Activated CD4-positive, alpha-beta T cell treated with anti-CD3 and anti-CD28 coated beads, Interleukin-2, amount 50 U/mL, for 24 hours (primary cell): ENCODE results near the gene SMTN.
"Not testable (repeated sequence)": the region's sequence is repeated elsewhere in the genome, so short reads cannot be mapped to it uniquely, and the experiment has no call there.

ENCODE experiments used
- DNase-seq, 2 donors: peaks; one replicate each; pipeline ENCODE4 v3.0.0-alpha.2; 2020; ENCODE audit warnings: low read depth in 1 of 2, low spot score in 1 of 2

SMTN gene

GRCh38 chr22:31103111-31103510 lies 22.0 kb downstream of the SMTN start:
- DNase-seq, result no peak

- DNase-seq, result no peak
Measured at GRCh38 chr22:31103899-31104694, 23.0 kb downstream of the SMTN start.

- no peak for DNase-seq
Measured at GRCh38 chr22:31104869-31105268, 23.8 kb downstream of the SMTN start.

DNA sequence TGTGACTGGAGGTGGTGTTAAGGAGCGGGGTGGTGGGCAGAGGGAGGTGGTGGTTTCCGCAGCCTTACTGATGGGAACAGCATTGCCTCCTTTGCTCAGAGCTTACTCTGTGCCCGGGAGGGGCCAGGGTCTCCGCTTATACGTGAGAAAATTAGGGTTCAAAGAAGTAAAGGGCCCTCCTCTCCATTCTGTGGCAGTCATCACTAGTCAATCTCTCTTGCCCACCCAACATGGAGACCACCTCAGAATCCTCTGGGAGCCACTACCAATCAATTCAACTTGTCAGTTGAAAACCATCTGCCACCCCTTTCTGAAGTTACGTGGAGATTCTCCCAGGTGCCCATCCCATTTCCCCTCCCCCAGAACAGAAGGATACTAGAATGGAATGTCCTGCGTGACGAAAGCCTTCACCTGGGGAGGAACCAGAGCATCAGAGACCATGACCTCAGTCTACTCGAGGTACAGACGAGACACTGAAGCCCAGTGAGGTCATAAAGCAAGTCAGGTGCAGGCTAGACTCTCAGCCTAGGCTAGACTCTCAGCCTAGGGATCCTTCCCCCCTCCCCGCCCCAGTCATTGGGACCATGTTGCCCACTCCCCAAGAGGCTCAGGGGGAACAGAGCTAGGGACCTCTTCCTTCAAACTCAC lies 24.3 kb downstream of the SMTN start:
- DNase-seq, result no peak

- DNase-seq, result no peak
Measured at GRCh38 chr22:31106001-31106571, 25.0 kb downstream of the SMTN start.

DNA sequence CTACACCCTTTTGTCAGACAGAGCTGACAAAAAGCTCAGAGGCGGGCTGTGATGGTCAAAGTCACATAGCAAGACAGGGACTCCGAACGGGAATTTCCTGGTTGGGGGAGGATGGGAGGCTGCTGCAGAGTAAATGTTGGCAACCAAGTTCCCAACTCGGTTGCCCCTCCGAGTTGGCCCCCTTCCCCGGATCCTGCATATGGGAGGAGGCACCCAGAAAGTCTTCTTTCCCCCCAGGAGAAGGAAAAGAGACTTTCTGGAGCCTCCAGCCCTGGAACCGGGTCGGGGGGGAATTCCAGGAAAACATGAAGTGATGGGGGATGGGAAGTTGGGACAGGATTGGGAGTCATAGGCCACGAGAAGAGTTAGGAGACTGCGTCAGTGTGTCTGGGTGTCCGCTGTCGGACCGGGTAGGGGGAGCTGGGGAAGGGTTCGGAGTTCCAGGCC lies 25.6 kb downstream of the SMTN start:
- DNase-seq, result no peak

- DNase-seq, result peak; percentile 70 to 74
Measured at GRCh38 chr22:31107178-31107893, 26.2 kb downstream of the SMTN start, which contains the start of gene SELENOM. SELENOM (minus strand) TSS chr22:31107568; CDS start chr22:31107505, 63 bp downstream.

DNA sequence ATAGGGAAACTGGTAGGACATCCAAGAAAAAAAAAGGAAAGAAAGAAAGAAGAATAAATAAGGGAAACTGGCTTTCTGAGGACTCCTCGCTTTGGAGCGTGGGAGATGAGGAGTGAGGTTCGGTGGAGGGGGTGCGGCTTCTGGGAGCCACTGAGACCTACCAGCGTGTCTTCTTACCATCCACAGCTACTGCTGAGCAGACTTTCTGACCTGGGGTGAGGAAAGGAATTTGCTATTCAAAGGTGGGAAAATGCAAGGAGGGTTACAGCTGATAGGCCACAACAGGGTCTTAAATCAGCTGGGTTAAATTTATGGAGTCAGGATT lies 26.7 kb downstream of the SMTN start:
- no peak for DNase-seq

DNA sequence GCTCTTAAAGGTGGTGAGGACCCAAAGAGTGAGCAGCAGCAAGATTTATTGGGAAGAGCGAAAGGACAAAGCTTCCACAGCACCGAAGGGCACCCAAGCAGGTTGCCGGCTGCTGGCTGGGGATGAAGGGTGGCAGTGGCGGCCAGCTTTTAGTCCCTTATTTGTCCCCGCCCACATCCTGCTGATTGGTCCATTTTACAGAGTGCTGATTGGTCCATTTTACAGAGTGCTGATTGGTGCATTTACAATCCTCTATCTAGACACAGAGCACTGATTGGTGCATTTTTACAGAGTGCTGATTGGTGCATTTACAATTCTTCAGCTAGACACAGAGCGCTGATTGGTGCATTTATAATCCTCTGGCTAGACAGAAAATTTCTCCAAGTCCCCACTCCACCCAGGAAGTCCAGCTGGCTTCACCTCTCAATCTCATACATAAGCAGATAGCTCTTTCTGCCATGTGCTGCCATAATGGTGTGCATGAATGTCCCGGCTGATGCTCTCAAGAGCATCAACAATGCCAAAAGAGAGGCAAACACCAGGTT lies 31.5 kb downstream of the SMTN start:
- not testable (repeated sequence) for DNase-seq

DNA sequence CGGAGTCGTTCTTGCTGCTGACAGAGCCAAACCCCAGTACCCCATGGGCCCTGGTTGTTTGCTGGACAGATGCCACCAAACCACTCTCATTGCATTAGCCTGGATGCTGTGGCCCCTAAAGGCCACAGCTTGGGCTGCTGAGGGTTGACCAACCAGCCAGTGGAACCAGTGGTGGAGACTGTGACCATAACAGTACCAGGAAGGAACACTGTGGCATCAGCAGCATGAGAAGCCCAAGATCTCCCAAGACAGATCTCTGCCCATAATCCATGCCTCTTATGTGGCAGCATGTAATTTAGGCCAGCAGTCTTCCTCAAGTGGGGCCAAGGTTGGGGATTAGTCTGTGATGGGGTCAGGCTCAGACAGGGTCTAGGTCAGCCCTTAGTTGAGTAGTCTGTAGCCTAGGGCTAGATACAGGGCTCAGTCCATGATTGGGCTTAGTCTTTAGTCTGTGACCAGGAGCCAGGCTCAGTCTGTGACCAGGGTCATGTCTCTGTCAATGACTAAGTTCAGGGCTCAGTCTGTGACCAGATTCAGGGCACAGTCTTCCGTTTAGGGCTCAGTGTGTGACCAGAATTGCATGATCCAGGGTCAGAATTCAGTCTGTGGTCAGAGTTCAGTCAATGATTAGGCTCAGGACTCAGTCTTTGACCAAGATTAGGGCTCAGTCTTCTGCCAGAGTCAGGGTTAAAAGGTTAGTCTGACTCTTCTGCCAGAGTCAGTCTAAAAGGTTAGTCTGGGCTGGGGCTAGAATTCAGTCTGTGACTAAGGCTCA lies 37.1 kb downstream of the SMTN start:
- DNase-seq, result no peak

GRCh38 chr22:31119026-31119717 lies 38.1 kb downstream of the SMTN start:
- DNase-seq, result no peak

DNA sequence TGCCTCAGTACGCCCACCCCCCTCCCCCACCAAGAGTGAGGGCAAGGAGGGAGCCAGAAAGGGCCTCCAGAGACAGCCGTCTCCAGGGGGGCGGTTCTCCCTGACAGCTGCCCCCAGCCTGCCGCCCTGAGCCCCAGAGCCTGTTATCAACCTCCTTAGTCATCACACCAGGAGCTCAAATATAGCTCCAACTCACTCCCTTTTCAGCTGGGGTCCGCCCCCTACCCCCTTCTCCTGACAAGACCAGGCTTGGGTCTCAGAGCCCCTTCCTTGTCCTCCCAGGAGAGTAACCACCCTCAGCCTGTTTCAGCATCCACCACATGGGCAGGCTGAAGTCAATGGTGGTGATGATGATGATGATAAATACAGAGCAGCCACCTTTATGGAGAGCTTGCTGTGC lies 39.1 kb downstream of the SMTN start:
- no peak for DNase-seq

DNA sequence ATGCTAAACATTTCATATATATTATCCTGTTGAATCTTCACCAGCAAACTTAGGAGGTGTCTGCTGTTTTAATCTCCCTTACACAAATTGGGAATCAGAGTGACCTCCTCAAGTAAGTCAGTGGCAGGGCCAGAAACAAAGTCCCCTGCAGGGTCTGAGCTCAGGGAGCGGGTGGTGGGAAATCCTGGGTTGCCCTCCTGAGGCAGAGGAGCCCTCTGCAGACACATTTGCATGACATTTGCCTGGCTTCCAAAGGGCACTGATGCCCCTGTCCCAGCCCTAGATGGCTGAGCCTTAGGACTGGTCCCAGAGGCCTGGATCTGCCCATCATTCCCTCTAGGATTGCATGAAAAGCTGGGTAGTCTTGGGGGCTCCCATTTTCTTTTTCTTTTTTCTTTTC lies 39.5 kb downstream of the SMTN start:
- DNase-seq, result no peak

DNA sequence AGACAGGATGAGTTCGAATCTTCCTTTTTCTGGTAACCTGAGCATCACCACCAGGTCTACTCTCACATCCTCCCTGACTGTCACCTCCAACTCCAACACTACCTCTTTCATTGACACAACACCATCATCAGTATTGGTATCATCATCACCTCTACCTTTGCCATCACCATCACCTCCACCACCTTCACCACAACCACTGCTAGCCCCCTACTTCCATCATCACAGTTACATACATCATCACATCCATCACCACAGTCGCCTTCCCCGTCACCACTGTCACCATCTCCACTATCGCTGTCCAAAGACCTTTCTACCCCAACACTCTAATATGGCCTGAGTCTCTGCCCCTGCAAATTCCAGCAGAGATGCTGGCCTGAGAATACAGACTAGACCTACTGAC lies 40.3 kb downstream of the SMTN start:
- DNase-seq, result no peak

DNA sequence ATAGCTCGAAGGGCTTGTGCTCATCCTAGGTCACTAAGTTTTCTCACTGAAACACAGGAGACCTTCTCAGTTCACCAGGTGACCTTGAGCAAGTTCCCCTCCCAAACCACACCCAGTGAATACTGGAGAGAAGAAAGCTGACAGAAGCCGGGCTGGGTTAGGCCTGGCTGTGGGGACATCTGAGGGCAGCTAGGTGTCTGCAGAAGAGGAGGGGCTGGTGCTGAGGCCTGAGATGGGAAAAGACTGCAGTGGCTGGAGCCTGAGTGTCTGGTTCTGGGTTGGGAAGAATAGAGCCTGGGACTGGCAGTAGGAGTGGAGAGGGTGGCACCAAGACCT lies 41.0 kb downstream of the SMTN start:
- DNase-seq, result no peak

DNA sequence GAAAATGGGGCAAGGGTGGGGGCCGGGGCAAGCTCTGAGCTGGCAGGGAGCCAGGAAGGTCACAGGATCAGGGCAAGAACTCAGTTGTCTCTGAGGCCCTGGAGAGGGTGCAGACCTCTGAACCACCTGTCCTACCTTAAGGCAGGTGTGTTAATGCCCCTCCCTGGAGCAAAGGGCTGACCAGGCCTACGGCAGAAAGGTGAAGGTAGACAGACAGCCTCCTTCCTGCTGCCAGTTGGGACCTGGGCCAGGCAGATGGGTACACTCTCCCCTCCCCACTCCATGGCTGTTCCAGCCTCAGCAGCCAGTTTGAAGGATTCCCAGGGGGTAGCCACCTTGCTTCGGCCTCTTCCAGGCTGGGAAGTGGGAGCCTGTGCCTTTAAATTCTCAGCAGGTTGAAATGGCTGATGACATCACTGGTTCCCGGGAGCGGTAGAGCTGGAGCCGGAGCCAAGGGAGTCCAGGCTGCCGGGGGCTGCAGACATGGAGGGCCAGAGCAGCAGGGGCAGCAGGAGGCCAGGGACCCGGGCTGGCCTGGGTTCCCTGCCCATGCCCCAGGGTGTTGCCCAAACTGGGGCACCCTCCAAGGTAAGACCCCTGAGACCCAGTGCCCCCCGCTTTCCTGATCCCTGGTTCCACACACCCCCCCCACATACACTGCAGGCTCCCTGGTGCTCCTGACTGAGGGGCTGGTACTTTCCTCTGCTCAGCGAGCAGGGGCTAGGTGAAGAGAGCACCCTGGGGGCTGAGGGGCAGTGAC lies 41.6 kb downstream of the SMTN start, which contains the start of gene INPP5J:
Gene INPP5J (plus strand): TSS at position 435 of the 760 bp plus-strand sequence. CDS start 49 bp downstream, at position 484.
- no peak for DNase-seq

- no peak for DNase-seq
Measured at GRCh38 chr22:31123292-31123602, 42.1 kb downstream of the SMTN start.

DNA sequence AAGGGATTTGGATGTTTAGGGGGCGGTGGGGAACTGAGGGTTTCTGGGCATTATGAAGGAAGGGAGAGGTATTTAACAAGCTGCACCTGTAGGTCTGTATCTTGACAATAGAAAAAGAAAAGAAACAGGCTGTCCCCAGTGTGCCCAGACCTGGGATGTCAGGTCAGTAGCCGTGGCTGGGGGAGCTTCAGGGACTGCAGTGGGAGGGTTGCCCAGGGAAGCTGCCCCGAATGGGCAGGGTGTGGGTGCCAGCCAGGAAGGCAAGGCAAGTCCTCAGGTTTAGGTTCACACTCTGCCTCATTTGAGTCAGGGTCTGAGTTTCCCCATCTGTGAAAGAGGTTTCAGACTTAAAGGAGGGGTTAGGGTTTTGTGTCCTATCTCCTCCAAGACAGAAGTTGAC lies 43.2 kb downstream of the SMTN start:
- no peak for DNase-seq

DNA sequence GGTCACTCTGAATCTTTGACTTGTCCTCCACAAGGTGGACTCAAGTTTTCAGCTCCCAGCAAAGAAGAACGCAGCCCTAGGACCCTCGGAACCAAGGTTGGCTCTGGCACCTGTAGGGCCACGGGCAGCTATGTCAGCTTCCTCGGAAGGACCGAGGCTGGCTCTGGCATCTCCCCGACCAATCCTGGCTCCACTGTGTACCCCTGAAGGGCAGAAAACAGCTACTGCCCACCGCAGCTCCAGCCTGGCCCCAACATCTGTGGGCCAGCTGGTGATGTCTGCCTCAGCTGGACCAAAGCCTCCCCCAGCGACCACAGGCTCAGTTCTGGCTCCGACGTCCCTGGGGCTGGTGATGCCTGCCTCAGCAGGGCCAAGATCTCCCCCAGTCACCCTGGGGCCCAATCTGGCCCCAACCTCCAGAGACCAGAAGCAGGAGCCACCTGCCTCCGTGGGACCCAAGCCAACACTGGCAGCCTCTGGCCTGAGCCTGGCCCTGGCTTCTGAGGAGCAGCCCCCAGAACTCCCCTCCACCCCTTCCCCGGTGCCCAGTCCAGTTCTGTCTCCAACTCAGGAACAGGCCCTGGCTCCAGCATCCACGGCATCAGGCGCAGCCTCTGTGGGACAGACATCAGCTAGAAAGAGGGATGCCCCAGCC lies 43.8 kb downstream of the SMTN start:
- DNase-seq, result no peak
